ENCODE results near the gene ARID1B. TPM values are rescaled to one million over a fixed set of nuclear protein-coding genes. Genes with fewer than 3 reads are reported as not detected.
A peak's percentile ranks its signal among the peaks of the same experiment; 100 is the strongest.

The ARID1B gene
- total RNA-seq, 6 experiments from 2014 or later = 23.2 to 35.3 (median 30.7) TPM

- DNase-seq (no peak), ATAC-seq (no peak)
- intact Hi-C loops (cut with DNase I) = no loop called here
- no peaks in the 10 kb centered on the region for H3K27me3 ChIP-seq
- TF ChIP-seq POLR2A (IDR thresholded peaks at IDR 0.05) = no peak
- no peak for TF ChIP-seq CTCF (IDR thresholded peaks at IDR 0.05)
- no peaks in the 10 kb centered on the region for H3K9me3 ChIP-seq
- no peaks in the 10 kb centered on the region for H3K36me3 ChIP-seq
- WGBS (ENCODE audit: insufficient coverage, low coverage, low lambda C conversion rate, missing lambda C conversion rate) = 70% methylated on average over 2 of the region's 2 CpGs
- no peaks in the 10 kb centered on the region for H3K4me1 ChIP-seq
- no peak overlapping the region for H3K4me3 ChIP-seq
- H3K27ac ChIP-seq = no peak overlapping the region
These were observed 134.4 kb downstream of the ARID1B start for GRCh38 chr6:156911581-156911980.

GRCh38 chr6:156912431-156912830, 135.3 kb downstream of the ARID1B start:
- Histone ChIP-seq H3K36me3 (no peaks in the 10 kb centered on the region), H3K4me1 (no peaks in the 10 kb centered on the region), H3K4me3 (no peak overlapping the region), H3K9me3 (no peaks in the 10 kb centered on the region), H3K27me3 (no peaks in the 10 kb centered on the region), H3K27ac (no peak overlapping the region)
- TF ChIP-seq POLR2A (IDR thresholded peaks at IDR 0.05) (no peak), CTCF (IDR thresholded peaks at IDR 0.05) (no peak)
- ATAC-seq (peak in 2 of 4 donors; percentile 18 to 43), DNase-seq (no peak)
- intact Hi-C loops (cut with DNase I) = no loop called here

GRCh38 chr6:156914181-156914580, 137.0 kb downstream of the ARID1B start:
- Histone ChIP-seq H3K9me3 (no peaks in the 10 kb centered on the region), H3K27ac (no peak overlapping the region), H3K4me3 (no peak overlapping the region), H3K4me1 (no peaks in the 10 kb centered on the region), H3K27me3 (no peaks in the 10 kb centered on the region), H3K36me3 (no peaks in the 10 kb centered on the region)
- 98% methylated on average over 6 of the region's 7 CpGs for WGBS (ENCODE audit: insufficient coverage, low coverage, low lambda C conversion rate, missing lambda C conversion rate)
- intact Hi-C loops (cut with DNase I) = no loop called here
- DNase-seq = no peak
- TF ChIP-seq CTCF (IDR thresholded peaks at IDR 0.05) (no peak), POLR2A (IDR thresholded peaks at IDR 0.05) (no peak)
- no peak for ATAC-seq

- no peaks in the 10 kb centered on the region for H3K27me3 ChIP-seq
- H3K4me3 ChIP-seq = no peak overlapping the region
- 58% methylated on average over 11 of the region's 11 CpGs for WGBS (ENCODE audit: insufficient coverage, low coverage, low lambda C conversion rate, missing lambda C conversion rate)
- no peaks in the 10 kb centered on the region for H3K9me3 ChIP-seq
- ATAC-seq (no peak), DNase-seq (no peak)
- H3K36me3 ChIP-seq = no peaks in the 10 kb centered on the region
- intact Hi-C loops (cut with DNase I) = no loop called here
- no peaks in the 10 kb centered on the region for H3K4me1 ChIP-seq
- TF ChIP-seq CTCF (IDR thresholded peaks at IDR 0.05) (no peak), POLR2A (IDR thresholded peaks at IDR 0.05) (no peak)
- H3K27ac ChIP-seq = no peak overlapping the region
These were observed 139.1 kb downstream of the ARID1B start for GRCh38 chr6:156916130-156916801.

GRCh38 chr6:156917213-156917612, 140.0 kb downstream of the ARID1B start:
- WGBS (ENCODE audit: insufficient coverage, low coverage, low lambda C conversion rate, missing lambda C conversion rate) = 86% methylated on average over 5 of the region's 5 CpGs
- TF ChIP-seq POLR2A (IDR thresholded peaks at IDR 0.05) = no peak
- intact Hi-C loops (cut with DNase I) = no loop called here
- Histone ChIP-seq H3K27me3 (no peaks in the 10 kb centered on the region), H3K36me3 (no peaks in the 10 kb centered on the region), H3K9me3 (no peaks in the 10 kb centered on the region), H3K4me3 (no peak overlapping the region), H3K4me1 (no peaks in the 10 kb centered on the region), H3K27ac (no peak overlapping the region)
- DNase-seq (no peak), ATAC-seq (no peak)
